ENCODE data around the gene SLC37A1.

DNA sequence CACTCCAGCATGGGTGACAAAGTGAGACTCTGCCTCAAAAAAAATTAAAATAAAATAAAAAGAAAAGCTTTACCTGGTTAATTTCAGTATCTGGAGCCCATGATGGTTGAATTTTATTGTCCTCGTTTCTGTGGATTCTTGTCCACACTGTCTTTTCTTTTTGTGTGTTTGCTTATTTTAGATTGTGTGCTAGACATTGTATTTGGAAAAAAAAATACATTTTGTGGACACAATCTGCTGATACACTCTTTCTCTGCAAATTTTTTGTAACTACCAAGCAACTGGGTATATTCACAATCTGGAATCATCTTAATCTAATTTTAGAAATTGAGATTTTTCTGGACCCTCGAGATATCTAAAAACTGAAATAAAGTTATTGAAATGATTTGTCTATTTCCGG is 98.2 kb downstream of the SLC37A1 start:
- TF ChIP-seq HDAC1 (IDR thresholded peaks at IDR 0.05) (no peak), SRF (CRISPR knock-in tag; IDR thresholded peaks at IDR 0.05) (no peak), FOS (IDR thresholded peaks at IDR 0.05; ENCODE audit: extremely low read depth, insufficient read length) (no peak), POLR2AphosphoS5 (IDR thresholded peaks at IDR 0.05; ENCODE audit: control insufficient read depth, insufficient read depth, low read depth, low read length) (no peak), KAT8 (IDR thresholded peaks at IDR 0.05; ENCODE audit: low read depth) (no peak), RBFOX2 (IDR thresholded peaks at IDR 0.05; ENCODE audit: low read depth, low read length) (no peak), ZEB2 (IDR thresholded peaks at IDR 0.05) (no peak), XRCC5 (IDR thresholded peaks at IDR 0.05; ENCODE audit: low read depth, low read length) (no peak), ZNF431 (CRISPR knock-in tag; IDR thresholded peaks at IDR 0.05) (no peak)
- TF ChIP-seq, protein P1, sequence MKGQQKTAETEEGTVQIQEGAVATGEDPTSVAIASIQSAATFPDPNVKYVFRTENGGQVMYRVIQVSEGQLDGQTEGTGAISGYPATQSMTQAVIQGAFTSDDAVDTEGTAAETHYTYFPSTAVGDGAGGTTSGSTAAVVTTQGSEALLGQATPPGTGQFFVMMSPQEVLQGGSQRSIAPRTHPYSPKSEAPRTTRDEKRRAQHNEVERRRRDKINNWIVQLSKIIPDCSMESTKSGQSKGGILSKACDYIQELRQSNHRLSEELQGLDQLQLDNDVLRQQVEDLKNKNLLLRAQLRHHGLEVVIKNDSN (CRISPR knock-in tag; IDR thresholded peaks at IDR 0.05): no peak
- TF ChIP-seq, protein P2, sequence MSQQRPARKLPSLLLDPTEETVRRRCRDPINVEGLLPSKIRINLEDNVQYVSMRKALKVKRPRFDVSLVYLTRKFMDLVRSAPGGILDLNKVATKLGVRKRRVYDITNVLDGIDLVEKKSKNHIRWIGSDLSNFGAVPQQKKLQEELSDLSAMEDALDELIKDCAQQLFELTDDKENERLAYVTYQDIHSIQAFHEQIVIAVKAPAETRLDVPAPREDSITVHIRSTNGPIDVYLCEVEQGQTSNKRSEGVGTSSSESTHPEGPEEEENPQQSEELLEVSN (IDR thresholded peaks at IDR 0.05; ENCODE audit: borderline replicate concordance in 1 of 2, extremely low read depth in 1 of 2, insufficient read depth in 1 of 2, insufficient read length in 1 of 2, low read depth in 1 of 2, low read length in 1 of 2, poor library complexity in 1 of 2, severe bottlenecking in 1 of 2): no peak
- TF ChIP-seq, protein P3, sequence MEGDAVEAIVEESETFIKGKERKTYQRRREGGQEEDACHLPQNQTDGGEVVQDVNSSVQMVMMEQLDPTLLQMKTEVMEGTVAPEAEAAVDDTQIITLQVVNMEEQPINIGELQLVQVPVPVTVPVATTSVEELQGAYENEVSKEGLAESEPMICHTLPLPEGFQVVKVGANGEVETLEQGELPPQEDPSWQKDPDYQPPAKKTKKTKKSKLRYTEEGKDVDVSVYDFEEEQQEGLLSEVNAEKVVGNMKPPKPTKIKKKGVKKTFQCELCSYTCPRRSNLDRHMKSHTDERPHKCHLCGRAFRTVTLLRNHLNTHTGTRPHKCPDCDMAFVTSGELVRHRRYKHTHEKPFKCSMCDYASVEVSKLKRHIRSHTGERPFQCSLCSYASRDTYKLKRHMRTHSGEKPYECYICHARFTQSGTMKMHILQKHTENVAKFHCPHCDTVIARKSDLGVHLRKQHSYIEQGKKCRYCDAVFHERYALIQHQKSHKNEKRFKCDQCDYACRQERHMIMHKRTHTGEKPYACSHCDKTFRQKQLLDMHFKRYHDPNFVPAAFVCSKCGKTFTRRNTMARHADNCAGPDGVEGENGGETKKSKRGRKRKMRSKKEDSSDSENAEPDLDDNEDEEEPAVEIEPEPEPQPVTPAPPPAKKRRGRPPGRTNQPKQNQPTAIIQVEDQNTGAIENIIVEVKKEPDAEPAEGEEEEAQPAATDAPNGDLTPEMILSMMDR (IDR thresholded peaks at IDR 0.05 in 2 of 3, conservative IDR thresholded peaks at IDR 0.05 in 1 of 3; ENCODE audit: insufficient read depth in 2 of 3, low read depth in 1 of 3, low read length in 3 of 3): no peak
- TF ChIP-seq, protein P4, sequence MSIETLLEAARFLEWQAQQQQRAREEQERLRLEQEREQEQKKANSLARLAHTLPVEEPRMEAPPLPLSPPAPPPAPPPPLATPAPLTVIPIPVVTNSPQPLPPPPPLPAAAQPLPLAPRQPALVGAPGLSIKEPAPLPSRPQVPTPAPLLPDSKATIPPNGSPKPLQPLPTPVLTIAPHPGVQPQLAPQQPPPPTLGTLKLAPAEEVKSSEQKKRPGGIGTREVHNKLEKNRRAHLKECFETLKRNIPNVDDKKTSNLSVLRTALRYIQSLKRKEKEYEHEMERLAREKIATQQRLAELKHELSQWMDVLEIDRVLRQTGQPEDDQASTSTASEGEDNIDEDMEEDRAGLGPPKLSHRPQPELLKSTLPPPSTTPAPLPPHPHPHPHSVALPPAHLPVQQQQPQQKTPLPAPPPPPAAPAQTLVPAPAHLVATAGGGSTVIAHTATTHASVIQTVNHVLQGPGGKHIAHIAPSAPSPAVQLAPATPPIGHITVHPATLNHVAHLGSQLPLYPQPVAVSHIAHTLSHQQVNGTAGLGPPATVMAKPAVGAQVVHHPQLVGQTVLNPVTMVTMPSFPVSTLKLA (conservative IDR thresholded peaks at IDR 0.05): no peak
- TF ChIP-seq, protein P5, sequence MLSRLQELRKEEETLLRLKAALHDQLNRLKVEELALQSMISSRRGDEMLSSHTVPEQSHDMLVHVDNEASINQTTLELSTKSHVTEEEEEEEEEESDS (CRISPR knock-in tag; IDR thresholded peaks at IDR 0.05): no peak

Measured in K562 (cell line).